HepG2 (cell line): ENCODE measurements around the gene ITGAE. TPM values are rescaled to one million over a fixed set of nuclear protein-coding genes. Genes with fewer than 3 reads are reported as not detected.
"Not testable (repeated sequence)": the region's sequence is repeated elsewhere in the genome, so short reads cannot be mapped to it uniquely, and the experiment has no call there.

ENCODE experiments used
- ATAC-seq: fragments of 200-7000 bp; cut with Tn5 transposase; 3 replicates; pipeline ENCODE4 v1.9.1; 2020; ENCODE audit warnings: mild to moderate bottlenecking, moderate library complexity
- BruUV-seq: library from RNA; stranded (reverse); fragments of 400-500 nt; replicated peaks from 2 replicates; lab custom pipeline; 2021; lab: Mats Ljungman, UMichigan
- CTCF ChIA-PET: fragments of 300-600 bp; formaldehyde crosslinking; extraction: SDS; loops from one replicate; lab custom pipeline; 2021; ENCODE audit warnings: low total read pairs, inconsistent platforms, low intra/inter-chr PET ratio; lab: Yijun Ruan, JAX
- POLR2A ChIA-PET: fragments of 350-600 bp; sonication (Branson Sonifier 250); formaldehyde crosslinking; loops from one replicate; lab custom pipeline; 2020; ENCODE audit warnings: antibody characterized with exemption, inconsistent platforms; lab: Yijun Ruan, JAX
- DNase-seq: peaks from one replicate; pipeline ENCODE4 v3.0.0-alpha.2; 2015; ENCODE audit warnings: low spot score
- FAIRE-seq: peaks from 3 replicates; lab custom pipeline; 2011; peaks lifted over from hg19 to GRCh38; lab: Jason Lieb, UNC
- H2AFZ ChIP-seq: one replicate; pipeline ENCODE4 v1.6.1; 2011; ENCODE audit warnings: low read length, inconsistent platforms
- H3K27ac ChIP-seq: fragments of 300-600 bp; 3 replicates; pipeline ENCODE4 v1.8.0; 2011; ENCODE audit warnings: mixed run types, mild to moderate bottlenecking, mixed read lengths, low read length, inconsistent platforms; ENCODE audit not compliant: insufficient read depth; ENCODE audit errors: extremely low read length
- H3K27me3 ChIP-seq, 2 experiments: fragments of 200-600 bp in 1 of 2; 2 replicates in 1 of 2; 3 replicates in 1 of 2; pipeline versions ENCODE4 v1.6.0 to v1.8.0; 2011; ENCODE audit warnings: low read length in 2 of 2, mild to moderate bottlenecking in 2 of 2, moderate library complexity in 2 of 2, inconsistent platforms in 1 of 2; ENCODE audit not compliant: insufficient read depth in 2 of 2, control insufficient read depth in 1 of 2
- H3K36me3 ChIP-seq, 2 experiments: fragments of 200-600 bp in 1 of 2; replicated peaks in 1 of 2; 2 replicates in 1 of 2; 3 replicates in 1 of 2; pipeline versions ENCODE4 v1.5.1 to v1.8.0; 2011; ENCODE audit warnings: low read length in 2 of 2, inconsistent platforms in 1 of 2; ENCODE audit not compliant: insufficient read depth in 2 of 2, control insufficient read depth in 1 of 2
- H3K4me1 ChIP-seq: 2 replicates; pipeline ENCODE4 v1.5.1; 2012; ENCODE audit warnings: low read length, inconsistent platforms; ENCODE audit not compliant: insufficient read depth
- H3K4me2 ChIP-seq: 2 replicates; pipeline ENCODE4 v1.6.0; 2011; ENCODE audit warnings: low read depth, low read length, inconsistent platforms
- H3K4me3 ChIP-seq, 3 experiments: fragments of 200-600 bp in 1 of 3; sonication (generic), shearing (Covaris generic) in 1 of 3; replicated peaks in 1 of 3; 2 replicates each; pipeline ENCODE4 v1.5.1; 2011 to 2016; ENCODE audit warnings: low read length in 3 of 3, inconsistent platforms in 2 of 3, low read depth in 2 of 3, mild to moderate bottlenecking in 2 of 3, control low read depth in 1 of 3, mixed read lengths in 1 of 3; ENCODE audit not compliant: insufficient read depth in 1 of 3
- H3K79me2 ChIP-seq: one replicate; pipeline ENCODE4 v1.6.1; 2011; ENCODE audit warnings: low read length, inconsistent platforms; ENCODE audit not compliant: insufficient read depth
- H3K9ac ChIP-seq: 2 replicates; pipeline ENCODE4 v1.6.0; 2011; ENCODE audit warnings: mild to moderate bottlenecking, low read depth, low read length, inconsistent platforms; ENCODE audit not compliant: insufficient read depth
- H3K9me3 ChIP-seq: 2 replicates; pipeline ENCODE4 v1.5.1; 2012; ENCODE audit warnings: mild to moderate bottlenecking, low read length
- H4K20me1 ChIP-seq: 2 replicates; pipeline ENCODE4 v1.6.0; 2011; ENCODE audit warnings: inconsistent platforms, mild to moderate bottlenecking, low read length, moderate library complexity; ENCODE audit not compliant: insufficient read depth
- LCORL ChIP-seq, 2 experiments: fragments of 450-650 bp in 1 of 2; sonication (generic) in 1 of 2; formaldehyde crosslinking in 1 of 2; IDR thresholded peaks; 2 replicates each; pipeline versions ENCODE4 v1.5.0 to v1.6.1; 2017 to 2020; ENCODE audit warnings: antibody characterized with exemption in 1 of 2, missing genetic modification reagents in 1 of 2
- PLRG1 ChIP-seq: fragments of 450-650 bp; conservative IDR thresholded peaks from 2 replicates; pipeline ENCODE4 v1.6.1; 2016
- ZNF121 ChIP-seq: sonication (generic); formaldehyde crosslinking; IDR thresholded peaks from 2 replicates; pipeline ENCODE4 v1.5.0; 2020; ENCODE audit warnings: mild to moderate bottlenecking, missing genetic modification reagents
- ZNF543 ChIP-seq: sonication (generic); formaldehyde crosslinking; IDR thresholded peaks from 2 replicates; pipeline ENCODE4 v1.4.0; 2020; ENCODE audit warnings: mild to moderate bottlenecking, missing genetic modification reagents
- WGBS: methylation state at CpG from one replicate; pipeline ENCODE4 v1.1.6; 2017; ENCODE audit warnings: low lambda C conversion rate; 5-methylcytosine and 5-hydroxymethylcytosine counted together
- in situ Hi-C: cut with HindIII; loops from 2 replicates; pipeline ENCODE4 v1.10.0; 2017; ENCODE audit warnings: low pct_unique_long_range_greater_than_20kb; ENCODE audit not compliant: extremely low pct_ligation_motif_present
- intact Hi-C: fragments of 100-400 bp; cut with micrococcal nuclease; formaldehyde crosslinking; loops from one replicate; pipeline ENCODE4 v1.10.0; 2022; ENCODE audit not compliant: unreplicated experiment
- polyA plus RNA-seq, 8 experiments: library from polyadenylated mRNA; depleted of rRNA in 3 of 8; stranded (reverse) in 7 of 8; unstranded in 1 of 8; fragments of >200 nt; fragmentation: Illumina TruSeq in 4 of 8; extraction: Trizol in 4 of 8; gene quantifications; 2 replicates each; pipeline versions ENCODE4 v1.2.1 to v1.2.3, GENCODE V29; 2011 to 2016; ENCODE audit warnings: low read depth in 4 of 8, missing spikeins in 1 of 8, mixed read lengths in 1 of 8; ENCODE audit not compliant: insufficient read depth in 1 of 8
- total RNA-seq, 5 experiments: library from RNA; depleted of rRNA; stranded (reverse); fragments of >200 nt; fragmentation: Illumina TruSeq; extraction: Trizol; gene quantifications; 2 replicates each; pipeline ENCODE4 v1.2.3, GENCODE V29; 2016; ENCODE audit warnings: low read depth in 1 of 5
- TF ChIP-seq, protein P1 (sequence below): sonication (generic); formaldehyde crosslinking; IDR thresholded peaks from 2 replicates; pipeline ENCODE4 v1.5.0; 2020; ENCODE audit warnings: mild to moderate bottlenecking, missing genetic modification reagents

Gene ITGAE
- total and polyA plus RNA-seq, 2 of the 13 experiments (the other 11 are each of a cell fraction or from before 2014, with no cell fraction given) = 42.3 to 49.0 TPM

- TF ChIP-seq LCORL (IDR thresholded peaks at IDR 0.05) = no peak
- 0 out of 2 replicates have a peak, but pooled peaks have one; percentile 42 for TF ChIP-seq LCORL (CRISPR knock-in tag; IDR thresholded peaks at IDR 0.05)
- TF ChIP-seq PLRG1 = no peak
These were observed 6.2 kb downstream of the ITGAE start (continued) for GRCh38 chr17:3794557-3795389.

GRCh38 chr17:3794152-3794551 lies 6.8 kb downstream of the ITGAE start:
- H3K27me3 ChIP-seq, CTCF ChIA-PET: not testable (repeated sequence)

GRCh38 chr17:3793258-3793657 lies 7.7 kb downstream of the ITGAE start:
- ATAC-seq, H3K4me3 ChIP-seq, H4K20me1 ChIP-seq, H3K9me3 ChIP-seq, H3K36me3 ChIP-seq, intact Hi-C loops, H2AFZ ChIP-seq, in situ Hi-C loops, FAIRE-seq, CTCF ChIA-PET, H3K9ac ChIP-seq, H3K4me2 ChIP-seq, DNase-seq, H3K79me2 ChIP-seq, H3K27ac ChIP-seq, BruUV-seq, H3K27me3 ChIP-seq: not testable (repeated sequence)
- POLR2A ChIA-PET = interaction anchor here (4.1 kb wide), 1 partner anchor 12 kb away, joined by 39 read pairs; no protein-coding TSS in a partner anchor
- 97% methylated on average over 7 of the region's 7 CpGs for WGBS
- peaks cover 43% of the 10 kb centered on the region for H3K4me1 ChIP-seq

More at GRCh38 chr17:3794152-3794551, 6.8 kb downstream of the ITGAE start:
- 92% methylated on average over 9 of the region's 9 CpGs for WGBS
- intact Hi-C loops = loop anchor here (1.0 kb wide), 1 partner anchor 9 kb away; no protein-coding TSS in a partner anchor
- H3K9me3 ChIP-seq, DNase-seq, H4K20me1 ChIP-seq, H3K79me2 ChIP-seq, H3K36me3 ChIP-seq, ATAC-seq, FAIRE-seq, in situ Hi-C loops: not testable (repeated sequence)
- H3K9ac ChIP-seq = peak overlapping the region; percentile 75
- peak overlapping the region in 1 of 3 experiments; percentile 57; a peak in 1 of 6 replicates for H3K4me3 ChIP-seq
- H3K27ac ChIP-seq = peak overlapping the region; percentile 92
- H3K4me2 ChIP-seq = peak overlapping the region; percentile 79
- TF ChIP-seq ZNF121 (CRISPR knock-in tag) (peak; percentile 98), ZNF543 (CRISPR knock-in tag) (peak; percentile 1; the same call in 1 of the 2 replicates)
- TF ChIP-seq, protein P1, sequence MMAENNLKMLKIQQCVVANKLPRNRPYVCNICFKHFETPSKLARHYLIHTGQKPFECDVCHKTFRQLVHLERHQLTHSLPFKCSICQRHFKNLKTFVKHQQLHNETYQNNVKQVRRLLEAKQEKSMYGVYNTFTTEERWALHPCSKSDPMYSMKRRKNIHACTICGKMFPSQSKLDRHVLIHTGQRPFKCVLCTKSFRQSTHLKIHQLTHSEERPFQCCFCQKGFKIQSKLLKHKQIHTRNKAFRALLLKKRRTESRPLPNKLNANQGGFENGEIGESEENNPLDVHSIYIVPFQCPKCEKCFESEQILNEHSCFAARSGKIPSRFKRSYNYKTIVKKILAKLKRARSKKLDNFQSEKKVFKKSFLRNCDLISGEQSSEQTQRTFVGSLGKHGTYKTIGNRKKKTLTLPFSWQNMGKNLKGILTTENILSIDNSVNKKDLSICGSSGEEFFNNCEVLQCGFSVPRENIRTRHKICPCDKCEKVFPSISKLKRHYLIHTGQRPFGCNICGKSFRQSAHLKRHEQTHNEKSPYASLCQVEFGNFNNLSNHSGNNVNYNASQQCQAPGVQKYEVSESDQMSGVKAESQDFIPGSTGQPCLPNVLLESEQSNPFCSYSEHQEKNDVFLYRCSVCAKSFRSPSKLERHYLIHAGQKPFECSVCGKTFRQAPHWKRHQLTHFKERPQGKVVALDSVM = 0 out of 2 replicates have a peak, but pooled peaks have one; percentile 12
- TF ChIP-seq, all 625 proteins: peak for 3; not testable (repeated sequence) for 622
- POLR2A ChIA-PET = interaction anchor here (0.7 to 4.1 kb wide), 5 partner anchors 10 to 360 kb away, joined by 3 to 39 read pairs (median 3); partner anchors contain the start of gene EMC6
- H3K4me1 ChIP-seq = peaks cover 50% of the 10 kb centered on the region
- H2AFZ ChIP-seq, BruUV-seq: not testable (repeated sequence)
